ENCODE data around the gene SGSM1. TPM values are rescaled to one million over a fixed set of nuclear protein-coding genes. Genes with fewer than 3 reads are reported as not detected.

The SGSM1 gene
- total RNA-seq, 1 experiment from 2014 or later: 4.3 TPM

- H3K27ac Mint-ChIP-seq: no peak overlapping the region
- WGBS (ENCODE audit: extremely low coverage, insufficient read length, low lambda C conversion rate): no CpG with 5 or more reads among the region's 2 CpGs
- peaks cover 16 to 25% of the 10 kb centered on the region in 2 experiments for H3K4me1 Mint-ChIP-seq
Observed at GRCh38 chr22:24809331-24809730, 3.3 kb downstream of the SGSM1 start.

More at GRCh38 chr22:24809331-24809730, 3.3 kb downstream of the SGSM1 start:
- H4K5ac ChIP-seq (ENCODE audit: insufficient read length, low read depth, low read length): no peak overlapping the region
- H3K9ac ChIP-seq (ENCODE audit: extremely low read depth, insufficient read length, low read length): no peak overlapping the region
- H3K23me2 ChIP-seq (ENCODE audit: insufficient read length, low read depth, low read length, poor library complexity, severe bottlenecking): peaks cover 7% of the 10 kb centered on the region
- H2AK5ac ChIP-seq (ENCODE audit: insufficient read length, low read length): no peak overlapping the region
- H3K27ac ChIP-seq (ENCODE audit: insufficient read length, low read depth, low read length): no peak overlapping the region
- H3K79me1 ChIP-seq (ENCODE audit: insufficient read depth, low read depth, low read length, poor library complexity, severe bottlenecking): peaks cover 2% of the 10 kb centered on the region
- no peak overlapping the region for H3K23ac ChIP-seq (ENCODE audit: insufficient read length, low read depth, low read length)
- no peak overlapping the region for H3T11ph ChIP-seq (ENCODE audit: low read length)
- H2AFZ ChIP-seq (ENCODE audit: low read length): no peak overlapping the region
- Mint-ChIP-seq H3K9me3 (no peaks in the 10 kb centered on the region; a peak in 1 of 5 replicates), H3K27me3 (ENCODE audit: low read depth) (peaks cover 5% of the 10 kb centered on the region), H3K4me3 (no peak overlapping the region), H3K36me3 (ENCODE audit: insufficient read depth in 1 of 3, low read depth in 3 of 3) (no peaks in the 10 kb centered on the region)
- H2BK12ac ChIP-seq (ENCODE audit: insufficient read length, low read depth, low read length): no peak overlapping the region
- H3K9me3 ChIP-seq (ENCODE audit: control insufficient read depth, low read depth, low read length): no peaks in the 10 kb centered on the region
- H2BK5ac ChIP-seq (ENCODE audit: insufficient read length, low read length): no peak overlapping the region
- H4K20me1 ChIP-seq (ENCODE audit: control insufficient read depth, insufficient read depth, insufficient read length): peaks cover 3% of the 10 kb centered on the region
- no peak overlapping the region for H4K8ac ChIP-seq (replicated peaks; ENCODE audit: insufficient read length, low read depth, low read length)
- no peaks in the 10 kb centered on the region for H3K27me3 ChIP-seq (ENCODE audit: insufficient read depth, low read length)
- no peak overlapping the region for H3K14ac ChIP-seq (ENCODE audit: insufficient read depth, low read length)
- H2BK20ac ChIP-seq (ENCODE audit: low read depth, low read length, poor library complexity, severe bottlenecking): no peak overlapping the region
- no peak overlapping the region for H3K18ac ChIP-seq (ENCODE audit: insufficient read length, low read depth, low read length)
- TF ChIP-seq CTCF (conservative IDR thresholded peaks at IDR 0.05): no peak
- H2BK120ac ChIP-seq (ENCODE audit: low read depth, low read length, poor library complexity, severe bottlenecking): no peak overlapping the region
- H2BK15ac ChIP-seq (ENCODE audit: low read depth, low read length): no peak overlapping the region
- H4K91ac ChIP-seq (ENCODE audit: insufficient read length, low read depth, low read length): no peak overlapping the region
- no peak for DNase-seq
- H3K79me2 ChIP-seq (ENCODE audit: insufficient read depth, low read length): no peaks in the 10 kb centered on the region
- no peak overlapping the region for H3K4me2 ChIP-seq (ENCODE audit: insufficient read depth, insufficient read length, low read length)
- no peaks in the 10 kb centered on the region for H3K4me1 ChIP-seq (ENCODE audit: insufficient read depth, low read length)
- no peak overlapping the region for H3K56ac ChIP-seq (ENCODE audit: insufficient read length, low read depth, low read length)
- H3K4ac ChIP-seq (ENCODE audit: low read depth, low read length): no peak overlapping the region
